ENCODE data around the gene PMPCB.

PMPCB gene

GRCh38 chr7:103349805-103350204 is 52.6 kb downstream of the PMPCB start:
- no peaks in the 10 kb centered on the region for H3K9me3 ChIP-seq (ENCODE audit: control insufficient read depth, insufficient read depth, low read length)
- H3K27ac ChIP-seq (ENCODE audit: low read depth, low read length): no peak overlapping the region
- H3K4me3 ChIP-seq (ENCODE audit: low read depth, low read length): no peak overlapping the region
- no peaks in the 10 kb centered on the region for H3K27me3 ChIP-seq (ENCODE audit: control insufficient read depth, insufficient read depth, low read length)
- H3K4me1 ChIP-seq (ENCODE audit: control insufficient read depth, insufficient read depth, low read length): peaks cover 9% of the 10 kb centered on the region; the same call in 1 of the 2 replicates
- H3K36me3 ChIP-seq (ENCODE audit: control insufficient read depth, insufficient read depth, low read length): peaks cover 45% of the 10 kb centered on the region
- H3K9ac ChIP-seq (ENCODE audit: low read depth, low read length): no peak overlapping the region

All from HUES48 (cell line).